ENCODE results near the gene SGIP1. TPM values are rescaled to one million over a fixed set of nuclear protein-coding genes. Genes with fewer than 3 reads are reported as not detected.

SGIP1 gene
- total RNA-seq, 1 donor from 2014 or later, result not detected

DNA sequence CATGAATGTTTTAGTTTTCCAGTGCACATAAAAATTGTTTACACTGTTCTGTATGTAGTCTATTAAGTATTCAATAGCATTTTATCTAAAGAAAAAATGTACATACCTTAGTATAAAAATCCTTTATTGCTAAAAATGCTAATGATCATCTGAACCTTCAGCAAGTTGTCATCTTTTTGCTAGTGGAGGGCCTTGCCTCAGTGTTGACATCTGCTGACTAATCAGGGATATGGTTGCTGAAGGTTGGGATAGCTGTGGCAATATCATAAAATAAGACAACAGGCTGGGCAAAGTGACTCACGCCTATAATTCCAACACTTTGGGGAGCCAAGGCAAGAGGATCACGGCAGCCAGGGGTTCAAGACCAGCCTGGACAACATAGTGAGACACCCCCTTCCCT lies 227.3 kb downstream of the SGIP1 start:
- POLR2A ChIA-PET, result no interaction called here
- TF ChIP-seq, protein P1, sequence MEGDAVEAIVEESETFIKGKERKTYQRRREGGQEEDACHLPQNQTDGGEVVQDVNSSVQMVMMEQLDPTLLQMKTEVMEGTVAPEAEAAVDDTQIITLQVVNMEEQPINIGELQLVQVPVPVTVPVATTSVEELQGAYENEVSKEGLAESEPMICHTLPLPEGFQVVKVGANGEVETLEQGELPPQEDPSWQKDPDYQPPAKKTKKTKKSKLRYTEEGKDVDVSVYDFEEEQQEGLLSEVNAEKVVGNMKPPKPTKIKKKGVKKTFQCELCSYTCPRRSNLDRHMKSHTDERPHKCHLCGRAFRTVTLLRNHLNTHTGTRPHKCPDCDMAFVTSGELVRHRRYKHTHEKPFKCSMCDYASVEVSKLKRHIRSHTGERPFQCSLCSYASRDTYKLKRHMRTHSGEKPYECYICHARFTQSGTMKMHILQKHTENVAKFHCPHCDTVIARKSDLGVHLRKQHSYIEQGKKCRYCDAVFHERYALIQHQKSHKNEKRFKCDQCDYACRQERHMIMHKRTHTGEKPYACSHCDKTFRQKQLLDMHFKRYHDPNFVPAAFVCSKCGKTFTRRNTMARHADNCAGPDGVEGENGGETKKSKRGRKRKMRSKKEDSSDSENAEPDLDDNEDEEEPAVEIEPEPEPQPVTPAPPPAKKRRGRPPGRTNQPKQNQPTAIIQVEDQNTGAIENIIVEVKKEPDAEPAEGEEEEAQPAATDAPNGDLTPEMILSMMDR (IDR thresholded peaks at IDR 0.05), result no peak
- CTCF ChIA-PET, result interaction anchor here (0.8 to 1.5 kb wide), 2 partner anchors 387 to 388 kb away, joined by 3 to 6 read pairs; no protein-coding TSS in a partner anchor
- Mint-ChIP-seq H3K4me3 (no peak overlapping the region), H3K36me3 (ENCODE audit: low read depth) (no peaks in the 10 kb centered on the region), H3K4me1 (peaks cover 9% of the 10 kb centered on the region), H3K27me3 (no peaks in the 10 kb centered on the region), H3K27ac (no peak overlapping the region), H3K9me3 (no peaks in the 10 kb centered on the region)
- no peak for ATAC-seq (ENCODE audit: low read depth)
- intact Hi-C loops (cut with micrococcal nuclease), result loop anchor here (10.0 kb wide), 1 partner anchor 1004 kb away; no protein-coding TSS in a partner anchor
- DNase-seq, result no peak

DNA sequence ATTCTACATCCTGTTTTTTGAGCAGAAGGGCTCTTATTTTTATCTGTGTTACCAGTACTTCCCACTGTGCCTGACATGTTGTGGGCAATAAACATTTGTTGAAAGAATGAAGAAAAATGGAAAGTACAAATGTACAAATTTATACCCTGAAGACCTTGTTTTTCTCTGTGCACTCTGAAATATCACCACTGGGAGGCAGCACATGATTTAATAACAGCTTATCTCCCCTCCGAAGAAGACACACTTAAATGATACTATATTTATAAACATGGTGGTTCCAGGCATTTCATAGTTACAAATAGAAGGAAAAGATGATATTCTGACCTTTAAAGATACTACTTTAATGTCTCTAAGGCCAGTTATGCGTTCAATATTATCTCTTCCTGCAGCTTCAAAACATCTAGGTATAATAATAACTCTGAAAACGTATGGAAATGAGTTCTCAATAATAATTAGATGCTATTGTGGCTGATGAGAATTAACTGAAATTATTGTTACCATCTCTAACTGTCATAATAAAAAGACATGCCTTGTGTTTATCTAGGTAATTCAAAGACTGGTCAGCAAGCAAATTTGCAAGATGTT lies 231.1 kb downstream of the SGIP1 start:
- POLR2A ChIA-PET, result interaction anchor here (1.0 kb wide), 1 partner anchor 384 kb away, joined by 3 read pairs; no protein-coding TSS in a partner anchor
- intact Hi-C loops (cut with micrococcal nuclease), result loop anchor here (1.0 to 10.0 kb wide), 6 partner anchors 160 to 1000 kb away; no protein-coding TSS in a partner anchor
- ATAC-seq (ENCODE audit: low read depth), result peak; percentile 25

DNA sequence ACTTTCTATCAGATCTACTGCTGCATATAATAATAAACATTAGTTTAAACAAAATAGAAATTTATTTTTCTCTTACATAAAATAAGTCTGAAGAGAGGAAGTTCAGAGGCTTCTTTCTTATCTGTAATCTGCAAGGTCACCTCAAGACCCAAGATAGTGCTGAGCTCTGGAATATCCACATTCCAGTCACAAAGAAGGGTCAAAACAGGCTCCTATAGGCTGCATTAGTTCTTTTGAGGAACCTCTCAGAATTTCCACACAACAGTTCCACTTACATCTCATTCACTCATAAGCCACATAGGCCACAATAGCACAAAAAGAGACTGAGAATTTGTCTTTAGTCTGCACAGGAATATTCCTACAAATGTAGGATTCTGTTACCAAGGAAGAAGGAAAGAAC lies 233.7 kb downstream of the SGIP1 start:
- CTCF ChIA-PET, result interaction anchor here (1.4 kb wide), 1 partner anchor 444 kb away, joined by 3 read pairs; no protein-coding TSS in a partner anchor
- no peak for ATAC-seq (ENCODE audit: low read depth)
- Mint-ChIP-seq H3K4me3 (no peak overlapping the region), H3K9me3 (no peaks in the 10 kb centered on the region), H3K27ac (no peak overlapping the region), H3K4me1 (no peaks in the 10 kb centered on the region), H3K27me3 (no peaks in the 10 kb centered on the region), H3K36me3 (ENCODE audit: low read depth) (no peaks in the 10 kb centered on the region)
- POLR2A ChIA-PET, result no interaction called here
- intact Hi-C loops (cut with micrococcal nuclease), result loop anchor here (10.0 kb wide), 1 partner anchor 997 kb away; no protein-coding TSS in a partner anchor
- TF ChIP-seq, protein P1 (IDR thresholded peaks at IDR 0.05), result no peak
- no peak for DNase-seq

More for the DNA sequence above, 231.1 kb downstream of the SGIP1 start:
- Mint-ChIP-seq H3K27me3 (no peaks in the 10 kb centered on the region), H3K36me3 (ENCODE audit: low read depth) (no peaks in the 10 kb centered on the region), H3K4me3 (no peak overlapping the region), H3K9me3 (no peaks in the 10 kb centered on the region), H3K4me1 (no peaks in the 10 kb centered on the region), H3K27ac (no peak overlapping the region)
- TF ChIP-seq, protein P1 (IDR thresholded peaks at IDR 0.05), result no peak
- no peak for DNase-seq
- CTCF ChIA-PET, result interaction anchor here (1.0 to 2.4 kb wide), 5 partner anchors 232 to 448 kb away, joined by 4 to 45 read pairs (median 6); no protein-coding TSS in a partner anchor

DNA sequence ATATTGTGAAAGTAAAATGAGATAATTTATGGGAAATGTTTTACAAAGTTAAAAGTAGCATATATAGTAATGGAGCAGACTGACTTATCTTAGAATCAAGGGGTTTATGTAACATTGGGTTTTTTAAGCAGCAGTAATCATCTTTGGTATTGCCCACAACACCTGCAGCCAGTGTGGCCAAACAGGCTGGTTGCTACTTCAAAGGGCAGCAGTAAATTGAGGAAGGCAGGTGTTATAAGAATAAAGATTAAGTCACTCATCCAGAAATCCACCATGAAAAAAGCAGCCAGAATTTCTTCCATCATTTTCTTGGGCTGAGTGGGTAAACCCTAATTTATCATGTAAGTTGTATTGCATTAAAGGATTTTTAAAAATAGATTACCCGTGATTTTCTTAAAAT lies 235.0 kb downstream of the SGIP1 start:
- intact Hi-C loops (cut with micrococcal nuclease), result loop anchor here (10.0 kb wide), 1 partner anchor 996 kb away; no protein-coding TSS in a partner anchor
- no peaks in the 10 kb centered on the region for H3K27me3 Mint-ChIP-seq
- DNase-seq, result no peak
- ATAC-seq (ENCODE audit: low read depth), result no peak
- CTCF ChIA-PET, result no interaction called here
- H3K27ac Mint-ChIP-seq, result no peak overlapping the region
- TF ChIP-seq, protein P1 (IDR thresholded peaks at IDR 0.05), result no peak
- no peaks in the 10 kb centered on the region for H3K4me1 Mint-ChIP-seq
- H3K9me3 Mint-ChIP-seq, result no peaks in the 10 kb centered on the region
- no peak overlapping the region for H3K4me3 Mint-ChIP-seq
- POLR2A ChIA-PET, result interaction anchor here (0.6 kb wide), 1 partner anchor 485 kb away, joined by 3 read pairs; no protein-coding TSS in a partner anchor
- H3K36me3 Mint-ChIP-seq (ENCODE audit: low read depth), result no peaks in the 10 kb centered on the region

DNA sequence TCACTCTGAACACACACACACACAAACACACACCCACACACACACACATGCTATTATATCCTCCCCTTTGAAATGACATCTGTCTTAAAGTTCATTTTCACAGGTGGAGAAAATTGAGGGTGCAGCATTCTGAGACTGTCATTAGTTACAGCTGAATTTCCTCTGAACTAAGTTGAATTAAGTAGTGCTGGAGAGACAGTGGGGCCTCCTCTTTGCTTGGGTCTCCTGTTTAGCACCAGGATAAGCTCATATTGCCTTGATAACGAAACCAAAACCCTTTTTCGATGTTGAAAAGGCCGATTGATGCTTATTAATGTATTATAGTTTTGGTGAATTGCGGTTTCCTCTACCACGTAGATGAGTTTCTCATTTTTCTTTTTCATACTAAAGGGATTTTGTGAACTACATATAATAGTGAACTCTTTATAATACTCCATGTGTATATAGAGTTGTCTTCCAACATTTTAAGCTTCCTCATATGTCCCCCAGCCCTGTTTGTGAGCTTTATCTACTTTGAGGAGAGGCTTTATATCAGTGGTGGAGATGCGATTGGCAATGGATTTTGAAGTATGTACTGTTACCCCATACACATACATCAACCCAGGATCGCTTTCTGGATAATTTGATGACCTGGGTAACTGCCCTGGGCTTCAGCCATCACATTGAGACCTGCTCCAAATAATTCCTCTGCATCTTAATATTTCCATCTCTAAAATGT lies 235.7 kb downstream of the SGIP1 start:
- POLR2A ChIA-PET, result interaction anchor here (0.6 kb wide), 1 partner anchor 486 kb away, joined by 3 read pairs; no protein-coding TSS in a partner anchor
- CTCF ChIA-PET, result no interaction called here
- ATAC-seq (ENCODE audit: low read depth), result no peak

More for the DNA sequence above, 235.7 kb downstream of the SGIP1 start:
- TF ChIP-seq, protein P1 (IDR thresholded peaks at IDR 0.05), result no peak
- no peak for DNase-seq
- no peak overlapping the region for H3K4me3 Mint-ChIP-seq
- no peaks in the 10 kb centered on the region for H3K4me1 Mint-ChIP-seq
- no peaks in the 10 kb centered on the region for H3K36me3 Mint-ChIP-seq (ENCODE audit: low read depth)
- H3K27ac Mint-ChIP-seq, result no peak overlapping the region
- no peaks in the 10 kb centered on the region for H3K27me3 Mint-ChIP-seq
- H3K9me3 Mint-ChIP-seq, result no peaks in the 10 kb centered on the region
- intact Hi-C loops (cut with micrococcal nuclease), result loop anchor here (10.0 kb wide), 1 partner anchor 995 kb away; no protein-coding TSS in a partner anchor
